HG03457 (cell line): Measurements from ENCODE around the gene MICB.
"Not testable (repeated sequence)": the region's sequence is repeated elsewhere in the genome, so short reads cannot be mapped to it uniquely, and the experiment has no call there.

Source experiments
- ATAC-seq: cut with Tn5 transposase; IDR thresholded peaks from one replicate; pipeline ENCODE4 v1.9.1; 2021; ENCODE audit warnings: moderate number of reproducible peaks; ENCODE audit not compliant: unreplicated experiment

MICB gene

DNA sequence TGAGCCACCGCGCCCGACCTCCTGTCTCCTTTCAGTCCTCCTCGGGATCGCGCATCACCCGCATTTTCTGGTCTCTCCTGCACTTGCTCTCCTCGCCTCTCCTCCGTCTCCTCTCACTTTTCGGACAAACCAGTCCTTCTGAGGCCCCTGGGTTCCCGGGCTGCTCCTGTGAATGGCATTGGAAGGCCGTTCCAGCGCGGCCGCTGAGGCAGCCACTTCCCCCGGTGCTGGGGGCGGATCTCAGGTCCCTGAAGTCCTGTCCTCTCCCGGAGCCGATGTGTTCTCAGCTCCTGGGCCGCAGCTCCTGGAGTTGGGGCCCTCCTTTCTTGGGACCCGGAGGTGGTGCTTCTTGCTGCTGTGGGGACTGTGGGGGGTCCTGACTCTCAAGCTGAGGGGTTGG lies 803 bp downstream of the MICB start:
- no peak for ATAC-seq

DNA sequence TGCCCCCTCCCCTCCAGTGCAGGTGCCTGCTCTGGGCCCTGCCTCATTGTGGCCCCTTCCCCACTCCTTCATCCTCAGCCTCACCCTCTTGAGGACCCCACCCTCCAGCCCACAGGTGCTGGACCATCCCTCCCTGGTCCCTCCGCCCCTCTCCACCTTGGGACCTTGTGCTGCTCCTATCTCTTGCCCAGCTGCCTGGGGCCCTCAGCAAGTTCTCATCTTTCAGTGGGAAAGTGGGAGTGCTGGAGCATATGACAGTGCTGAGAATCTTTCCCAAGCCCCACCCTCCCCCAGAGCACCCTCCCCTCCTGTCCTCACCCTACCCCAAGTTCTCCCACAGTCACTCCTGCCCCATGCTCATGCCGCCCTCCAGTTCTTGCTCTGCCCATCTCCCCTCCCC lies 1.7 kb downstream of the MICB start:
- ATAC-seq: not testable (repeated sequence)

- ATAC-seq: no peak
These were observed 4.6 kb downstream of the MICB start for GRCh38 chr6:31502586-31502985.

DNA sequence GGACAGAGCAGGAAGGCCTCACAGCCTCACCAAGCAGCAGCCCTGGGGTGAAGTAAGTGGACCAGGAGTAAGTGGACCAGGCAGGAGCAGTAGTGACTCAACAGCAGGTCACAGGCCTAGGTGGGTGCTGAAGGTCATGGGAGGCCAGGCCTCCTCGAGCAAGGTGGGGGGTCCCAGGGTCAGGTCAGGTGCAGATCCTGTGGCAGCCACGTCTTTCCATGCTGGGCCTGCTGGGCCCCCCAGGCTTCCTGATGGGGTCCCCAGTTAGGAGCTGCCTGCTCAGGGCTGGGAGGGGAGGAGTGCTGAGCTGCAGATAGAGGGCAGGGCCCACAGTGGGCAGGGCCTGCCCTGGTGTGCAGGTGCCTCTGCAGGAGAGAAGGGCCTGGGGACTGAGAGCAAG lies 11.1 kb downstream of the MICB start:
- not testable (repeated sequence) for ATAC-seq

GRCh38 chr6:31510007-31510406 lies 12.1 kb downstream of the MICB start:
- ATAC-seq: no peak

- no peak for ATAC-seq
These were observed 15.7 kb downstream of the MICB start for GRCh38 chr6:31513456-31514165.

DNA sequence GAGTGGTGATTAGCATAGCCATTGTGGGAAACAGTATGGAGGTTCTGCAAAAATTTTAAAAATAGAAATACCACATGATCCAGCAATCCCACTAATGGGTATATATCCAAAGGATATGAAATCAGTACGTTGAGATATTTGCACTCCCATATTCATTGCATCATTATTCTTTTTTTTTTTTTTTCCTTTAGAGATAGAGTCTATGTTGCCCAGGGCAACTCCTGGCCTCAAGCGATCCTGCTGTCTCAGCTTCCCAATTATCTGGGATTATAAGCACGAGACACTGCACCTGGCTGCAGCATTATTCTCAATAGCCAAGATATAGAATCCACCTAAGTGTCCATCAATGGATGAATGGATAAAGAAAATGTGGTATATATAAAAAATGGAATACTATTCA lies 23.9 kb downstream of the MICB start:
- no peak for ATAC-seq

GRCh38 chr6:31525553-31525931 lies 27.6 kb downstream of the MICB start:
- no peak for ATAC-seq

DNA sequence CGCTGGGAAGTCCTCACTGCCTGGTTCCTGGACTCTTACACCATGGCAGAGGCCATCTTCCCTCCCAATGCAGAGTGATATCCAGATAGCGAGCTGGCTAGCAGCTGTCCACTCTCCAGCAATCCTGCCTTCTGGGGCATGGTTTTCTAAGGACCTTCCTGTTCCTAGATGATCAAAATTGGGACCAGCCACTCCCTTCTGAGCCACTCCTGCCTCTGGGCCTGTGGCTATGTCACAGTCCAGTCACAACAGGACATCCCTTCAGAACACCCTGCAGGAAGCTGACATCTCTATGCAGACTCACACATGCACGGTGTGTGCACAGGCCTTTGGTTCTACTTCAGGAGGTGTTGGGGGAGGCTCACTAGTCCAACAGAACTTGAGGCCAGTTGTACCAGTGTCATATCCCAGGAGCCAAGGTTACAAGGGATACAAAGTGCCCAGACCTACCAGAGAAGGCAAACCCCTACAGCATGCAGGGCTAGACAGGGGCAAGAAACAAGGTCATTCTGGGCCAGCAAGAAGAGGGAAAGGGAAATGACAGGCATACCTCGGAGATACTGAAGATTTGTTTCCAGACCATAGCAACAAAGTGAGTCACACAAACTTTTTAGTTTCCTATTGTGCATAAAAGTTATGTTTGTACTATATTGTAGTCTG lies 28.1 kb downstream of the MICB start:
- ATAC-seq: no peak

DNA sequence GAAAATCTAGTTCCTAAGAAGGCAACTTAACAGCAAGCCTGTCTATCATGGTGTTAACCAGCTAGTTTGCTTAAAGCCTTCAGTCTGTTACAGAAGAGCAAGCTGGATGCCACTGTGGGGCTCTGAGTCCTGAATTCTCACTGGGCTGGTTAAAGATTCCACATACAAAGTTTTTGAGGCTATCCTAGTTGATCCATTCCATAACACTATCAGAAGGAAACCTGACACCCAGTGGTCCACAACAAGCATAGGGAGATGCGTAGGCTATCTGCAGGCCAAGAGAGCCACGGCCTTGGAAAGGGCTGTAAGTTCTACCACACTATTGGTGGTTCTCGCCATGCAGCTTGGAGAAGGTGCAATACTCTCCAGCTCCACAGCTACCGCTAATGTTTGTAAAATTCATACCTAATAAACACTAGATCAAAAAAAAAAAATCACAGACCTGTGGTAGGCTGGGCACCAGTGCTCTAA lies 30.4 kb downstream of the MICB start:
- no peak for ATAC-seq

- no peak for ATAC-seq
These were observed 30.9 kb downstream of the MICB start, which contains the start of gene MCCD1 for GRCh38 chr6:31528821-31529328. TSS of gene MCCD1 (plus strand) at chr6:31528962. CDS start at chr6:31529015, 53 bp downstream.

DNA sequence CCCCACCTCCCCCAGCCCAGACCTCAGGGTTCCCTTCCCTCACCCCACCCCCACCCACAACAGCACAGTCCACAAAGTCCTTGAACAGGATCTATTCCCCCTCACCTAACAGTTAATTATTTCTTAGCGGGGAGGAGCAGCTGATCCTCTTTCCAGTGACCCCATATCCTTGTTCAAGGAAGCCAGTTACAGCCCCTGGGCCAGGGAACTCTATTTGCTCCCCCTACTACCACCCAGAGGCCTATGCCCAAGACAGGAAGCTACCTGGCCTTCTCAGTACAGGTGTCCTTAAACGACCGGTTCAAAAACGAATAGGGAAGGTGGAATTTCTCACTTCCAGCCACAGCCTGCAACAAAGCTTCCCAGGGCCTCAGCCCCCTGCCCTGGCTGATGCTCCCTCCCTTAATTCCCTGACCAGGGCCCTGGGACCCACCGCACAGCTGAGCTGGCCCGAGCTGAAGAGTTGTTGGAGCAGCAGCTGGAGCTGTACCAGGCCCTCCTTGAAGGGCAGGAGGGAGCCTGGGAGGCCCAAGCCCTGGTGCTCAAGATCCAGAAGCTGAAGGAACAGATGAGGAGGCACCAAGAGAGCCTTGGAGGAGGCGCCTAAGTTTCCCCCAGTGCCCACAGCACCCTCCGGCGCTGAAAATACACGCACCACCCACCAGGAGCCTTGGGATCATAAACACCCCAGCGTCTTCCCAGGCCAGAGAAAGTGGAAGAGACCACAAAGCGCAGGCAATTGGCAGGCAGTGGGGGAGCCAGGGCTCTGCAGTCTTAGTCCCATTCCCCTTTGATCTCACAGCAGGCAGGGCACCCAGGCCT lies 31.6 kb downstream of the MICB start:
- no peak for ATAC-seq

DNA sequence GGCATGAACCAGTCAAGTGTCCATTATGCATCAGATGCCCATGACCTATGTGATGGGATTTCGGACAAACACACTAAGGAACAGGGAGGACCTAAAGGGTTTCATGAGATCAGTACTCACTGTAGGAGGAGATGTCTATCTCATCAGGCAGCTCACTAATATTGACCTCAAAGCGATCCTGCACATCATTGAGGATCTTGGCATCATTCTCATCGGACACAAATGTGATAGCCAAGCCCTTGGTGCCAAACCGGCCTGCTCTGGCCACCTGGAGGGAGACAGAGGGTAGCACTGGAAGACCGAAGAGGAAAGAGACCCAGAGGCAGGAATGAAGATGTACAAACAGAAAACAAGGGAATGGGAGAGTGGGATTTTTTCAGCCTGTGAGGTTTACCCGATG lies 32.7 kb downstream of the MICB start:
- no peak for ATAC-seq

GRCh38 chr6:31531162-31531561 lies 33.2 kb downstream of the MICB start:
- no peak for ATAC-seq

DNA sequence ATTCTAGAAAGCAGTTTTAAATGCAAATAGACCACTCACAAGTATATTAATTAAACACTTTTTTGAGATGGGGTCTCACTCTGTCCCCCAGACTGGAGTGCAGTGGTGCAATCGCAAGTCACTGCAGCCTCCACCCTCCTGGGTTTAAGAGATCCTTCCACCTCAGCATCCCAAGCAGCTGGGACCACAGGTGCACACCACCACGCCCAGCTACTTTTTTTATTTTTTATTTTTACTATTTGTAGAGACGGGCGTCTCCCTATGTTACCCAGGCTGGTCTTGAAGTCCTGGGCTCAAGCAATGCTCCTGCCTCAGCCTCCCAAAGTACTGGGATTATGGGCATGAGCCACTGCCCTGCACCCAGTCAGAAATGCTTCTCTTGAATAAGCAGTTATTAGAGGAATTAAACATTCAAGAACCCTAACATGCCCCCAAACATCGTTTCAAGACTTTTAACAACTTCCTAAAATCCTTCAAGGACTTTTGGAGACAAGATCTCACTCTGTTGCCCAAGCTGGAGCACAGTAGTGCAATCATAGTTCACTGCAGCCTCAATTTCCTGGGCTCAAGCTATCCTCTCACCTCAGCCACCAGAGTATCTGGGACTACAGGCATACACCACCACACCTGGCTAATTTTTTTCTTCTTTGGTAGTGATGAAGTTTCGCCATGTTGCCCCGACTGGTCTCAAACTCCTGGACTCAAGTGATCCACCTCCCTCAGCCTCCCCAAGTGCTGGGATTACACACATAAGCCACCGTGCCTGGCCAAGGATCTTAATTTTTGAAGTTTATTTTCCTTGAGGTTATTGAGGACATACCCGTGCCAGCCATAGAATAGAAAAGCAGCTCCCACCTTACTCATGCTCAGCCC lies 34.1 kb downstream of the MICB start:
- no peak for ATAC-seq

DNA sequence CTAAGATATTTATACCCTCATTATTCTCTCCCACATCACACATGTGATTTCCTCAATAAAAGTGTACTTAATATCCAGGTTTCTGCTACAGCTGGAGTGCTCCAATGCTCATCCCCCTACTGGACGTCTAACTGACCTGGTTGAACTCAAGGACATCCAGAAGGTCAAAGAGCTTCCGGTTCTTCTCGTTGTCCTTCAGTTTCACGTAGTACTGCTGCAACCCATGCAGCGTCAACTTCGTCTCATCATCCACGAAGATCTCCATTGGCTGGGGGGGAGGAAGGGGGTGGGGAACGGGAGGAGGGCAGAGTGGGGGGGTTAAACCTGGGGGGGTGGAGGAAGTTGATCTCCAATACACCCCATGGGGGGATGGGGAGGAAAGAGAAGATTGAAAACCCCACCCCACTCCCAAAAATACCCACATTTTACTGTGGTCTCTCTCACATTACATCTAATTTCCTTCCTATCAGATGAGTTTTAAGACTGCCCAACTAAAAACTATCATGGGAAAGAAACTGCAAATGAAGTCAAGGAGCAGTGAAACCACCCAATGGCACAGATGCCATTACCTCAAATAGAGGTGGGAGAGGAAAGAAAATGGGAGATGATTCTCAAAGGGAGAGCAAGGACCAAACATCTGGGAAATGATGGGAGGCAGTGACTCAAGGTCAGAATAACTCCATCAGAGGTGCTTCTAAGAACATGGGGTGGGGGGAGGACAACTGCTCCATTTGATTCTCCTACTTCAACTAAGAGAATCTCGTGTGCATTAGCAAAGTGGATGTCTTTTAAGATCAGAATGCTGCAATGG lies 34.9 kb downstream of the MICB start:
- ATAC-seq: no peak

- ATAC-seq: no peak
These were observed 35.5 kb downstream of the MICB start for GRCh38 chr6:31533455-31533841.

DNA sequence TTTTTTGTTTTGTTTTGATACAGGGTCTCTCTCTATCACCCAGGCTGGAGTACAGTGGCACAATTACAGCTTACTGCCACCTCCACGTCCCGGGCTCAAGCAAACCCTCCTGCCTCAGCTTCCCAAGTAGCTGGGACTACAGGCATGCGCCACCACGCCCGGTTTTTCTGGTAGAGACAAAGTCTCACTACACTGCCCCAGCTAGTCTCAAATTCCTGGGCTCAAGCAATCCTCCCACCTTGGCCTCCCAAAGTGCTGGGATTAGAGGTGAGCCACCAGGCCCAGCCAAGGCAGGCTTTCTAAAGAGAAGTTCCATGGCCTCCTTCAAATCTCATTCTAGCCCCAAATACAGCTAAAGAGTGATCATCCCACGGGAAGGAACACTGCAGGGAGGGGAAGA lies 36.1 kb downstream of the MICB start:
- no peak for ATAC-seq

- no peak for ATAC-seq
These were observed 36.6 kb downstream of the MICB start for GRCh38 chr6:31534521-31535040.
